Measurements from ENCODE around the gene PGK2. TPM values are rescaled to one million over a fixed set of nuclear protein-coding genes. Genes with fewer than 3 reads are reported as not detected.

Gene PGK2
- not detected for total RNA-seq

DNA sequence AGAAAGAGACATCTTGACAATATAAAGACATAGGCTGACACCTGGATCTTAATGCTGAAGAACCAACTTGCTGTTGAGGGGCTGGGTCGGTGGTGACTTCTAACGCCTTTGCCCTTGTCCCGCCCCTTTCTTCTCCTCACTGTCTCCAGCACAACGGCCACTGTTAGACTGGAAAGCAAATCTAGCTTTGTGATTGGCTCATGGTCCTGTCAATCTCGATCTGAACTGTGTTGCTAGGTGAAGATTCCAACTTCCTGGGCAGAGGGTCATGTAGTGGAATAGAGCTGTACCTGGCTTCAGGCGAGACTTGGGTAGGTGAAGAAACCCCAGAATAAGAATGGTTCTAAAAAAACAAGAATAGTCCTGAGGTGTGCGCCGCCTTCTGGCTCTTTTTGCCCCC, at the start of gene PGK2:
Gene PGK2, minus strand, starts transcription at position 110 of the 400 bp plus-strand sequence. Its CDS starts 98 bp downstream, at position 12.
- TF ChIP-seq, protein P1, sequence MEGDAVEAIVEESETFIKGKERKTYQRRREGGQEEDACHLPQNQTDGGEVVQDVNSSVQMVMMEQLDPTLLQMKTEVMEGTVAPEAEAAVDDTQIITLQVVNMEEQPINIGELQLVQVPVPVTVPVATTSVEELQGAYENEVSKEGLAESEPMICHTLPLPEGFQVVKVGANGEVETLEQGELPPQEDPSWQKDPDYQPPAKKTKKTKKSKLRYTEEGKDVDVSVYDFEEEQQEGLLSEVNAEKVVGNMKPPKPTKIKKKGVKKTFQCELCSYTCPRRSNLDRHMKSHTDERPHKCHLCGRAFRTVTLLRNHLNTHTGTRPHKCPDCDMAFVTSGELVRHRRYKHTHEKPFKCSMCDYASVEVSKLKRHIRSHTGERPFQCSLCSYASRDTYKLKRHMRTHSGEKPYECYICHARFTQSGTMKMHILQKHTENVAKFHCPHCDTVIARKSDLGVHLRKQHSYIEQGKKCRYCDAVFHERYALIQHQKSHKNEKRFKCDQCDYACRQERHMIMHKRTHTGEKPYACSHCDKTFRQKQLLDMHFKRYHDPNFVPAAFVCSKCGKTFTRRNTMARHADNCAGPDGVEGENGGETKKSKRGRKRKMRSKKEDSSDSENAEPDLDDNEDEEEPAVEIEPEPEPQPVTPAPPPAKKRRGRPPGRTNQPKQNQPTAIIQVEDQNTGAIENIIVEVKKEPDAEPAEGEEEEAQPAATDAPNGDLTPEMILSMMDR (IDR thresholded peaks at IDR 0.05) = no peak

DNA sequence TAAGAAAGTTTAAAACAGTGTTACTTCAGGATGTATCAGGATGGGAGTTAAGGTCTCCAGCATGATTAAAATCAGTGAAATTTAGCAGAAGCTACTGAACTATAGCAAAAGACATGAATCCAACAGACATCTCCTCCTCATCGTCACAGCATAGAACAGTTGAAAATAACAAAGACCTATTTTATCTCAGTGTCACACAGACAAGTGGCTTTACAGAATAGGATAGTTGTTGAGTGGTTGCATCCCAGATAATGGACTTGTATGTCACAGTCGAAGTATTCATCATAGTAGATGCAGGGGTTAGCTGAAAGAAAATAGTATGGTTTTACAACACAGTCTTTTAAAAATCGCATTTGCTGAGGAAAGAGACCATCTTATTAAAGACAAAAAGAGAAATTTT, 48.1 kb upstream of the PGK2 start:
- no peaks in the 10 kb centered on the region for H3K9me3 ChIP-seq
- ATAC-seq (ENCODE audit: insufficient number of reproducible peaks, low FRiP score, low read depth) (no peak), DNase-seq (ENCODE audit: low spot score) (no peak)
- TF ChIP-seq, protein P1 (IDR thresholded peaks at IDR 0.05) = no peak
- H3K4me1 ChIP-seq (ENCODE audit: control insufficient read depth in 1 of 2, low read depth in 2 of 2) = no peaks in the 10 kb centered on the region
- H3K4me3 ChIP-seq = no peak overlapping the region
- no peaks in the 10 kb centered on the region for H3K27me3 ChIP-seq (replicated peaks; ENCODE audit: insufficient read depth)
- H3K27ac ChIP-seq = no peak overlapping the region
- no peaks in the 10 kb centered on the region for H3K36me3 ChIP-seq

More for the DNA sequence above, at the start of gene PGK2:
- Histone ChIP-seq H3K4me1 (ENCODE audit: control insufficient read depth in 1 of 2, low read depth in 2 of 2) (no peaks in the 10 kb centered on the region), H3K4me3 (no peak within 1 kb of the TSS), H3K27me3 (replicated peaks; ENCODE audit: insufficient read depth) (no peaks in the 10 kb centered on the region), H3K27ac (no peak within 1 kb of the TSS), H3K9me3 (no peaks in the 10 kb centered on the region), H3K36me3 (no peaks in the 10 kb centered on the region)
- no peak for DNase-seq (ENCODE audit: low spot score)
- no peak for ATAC-seq (ENCODE audit: insufficient number of reproducible peaks, low FRiP score, low read depth)

DNA sequence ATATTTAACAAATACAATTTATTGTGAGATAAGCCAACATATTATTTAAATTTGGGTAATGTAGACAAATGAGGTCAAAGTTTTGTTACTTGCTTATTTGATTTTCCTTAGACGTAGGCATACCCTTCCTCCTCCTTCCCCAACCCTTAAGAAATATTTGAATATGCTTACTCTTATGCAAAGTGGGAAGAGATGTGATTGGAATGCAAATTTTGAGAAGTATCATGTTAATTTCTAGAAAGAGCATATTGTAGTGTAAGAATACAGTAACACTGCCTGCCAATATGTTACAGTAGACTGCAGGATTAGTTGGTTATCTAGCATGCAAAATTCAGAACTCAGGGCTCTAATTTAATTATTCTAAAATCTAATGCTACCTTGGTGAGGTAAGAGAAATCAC, 46.3 kb upstream of the PGK2 start:
- ATAC-seq (ENCODE audit: insufficient number of reproducible peaks, low FRiP score, low read depth) (no peak), DNase-seq (ENCODE audit: low spot score) (no peak)
- TF ChIP-seq, protein P1 (IDR thresholded peaks at IDR 0.05) = no peak
- H3K27me3 ChIP-seq (replicated peaks; ENCODE audit: insufficient read depth) = no peaks in the 10 kb centered on the region
- H3K4me3 ChIP-seq = no peak overlapping the region
- H3K27ac ChIP-seq = no peak overlapping the region
- H3K36me3 ChIP-seq = no peaks in the 10 kb centered on the region
- H3K9me3 ChIP-seq = no peaks in the 10 kb centered on the region
- H3K4me1 ChIP-seq (ENCODE audit: control insufficient read depth in 1 of 2, low read depth in 2 of 2) = no peaks in the 10 kb centered on the region

DNA sequence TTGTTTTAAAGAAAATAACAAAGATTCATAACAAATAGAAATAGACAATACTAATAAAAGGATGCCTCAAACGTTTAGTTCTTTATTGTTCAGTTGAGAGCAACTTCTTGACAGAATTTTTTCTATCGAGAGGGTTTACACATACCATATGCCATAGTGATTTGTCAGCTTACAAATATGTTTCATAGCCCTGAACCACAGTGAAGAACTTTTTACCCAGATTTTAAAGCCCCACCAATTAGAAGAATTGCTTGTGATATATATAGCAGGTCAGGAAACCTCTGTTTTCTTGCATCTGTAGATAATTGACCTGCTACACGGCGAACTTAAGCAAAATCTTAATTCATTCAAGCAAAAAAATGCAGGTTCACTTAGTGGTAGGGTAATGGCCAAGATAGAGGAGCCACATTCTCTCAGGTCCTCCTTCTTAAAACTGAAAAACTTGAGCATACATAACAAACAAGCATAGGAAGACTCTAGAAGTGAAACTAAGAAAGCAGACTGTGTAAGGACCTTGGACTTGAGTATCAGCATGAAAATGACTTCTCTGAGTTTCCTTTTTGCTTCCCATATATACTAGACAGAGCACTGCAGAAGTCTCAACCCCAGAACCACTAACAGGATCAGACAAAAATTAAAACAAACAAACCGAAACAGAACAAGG, 39.8 kb upstream of the PGK2 start:
- no peak for ATAC-seq (ENCODE audit: insufficient number of reproducible peaks, low FRiP score, low read depth)
- Histone ChIP-seq H3K36me3 (no peaks in the 10 kb centered on the region), H3K4me3 (no peak overlapping the region), H3K27me3 (replicated peaks; ENCODE audit: insufficient read depth) (no peaks in the 10 kb centered on the region), H3K4me1 (ENCODE audit: control insufficient read depth in 1 of 2, low read depth in 2 of 2) (no peaks in the 10 kb centered on the region), H3K27ac (no peak overlapping the region), H3K9me3 (no peaks in the 10 kb centered on the region)
- no peak for DNase-seq (ENCODE audit: low spot score)
- TF ChIP-seq, protein P1 (IDR thresholded peaks at IDR 0.05) = no peak

DNA sequence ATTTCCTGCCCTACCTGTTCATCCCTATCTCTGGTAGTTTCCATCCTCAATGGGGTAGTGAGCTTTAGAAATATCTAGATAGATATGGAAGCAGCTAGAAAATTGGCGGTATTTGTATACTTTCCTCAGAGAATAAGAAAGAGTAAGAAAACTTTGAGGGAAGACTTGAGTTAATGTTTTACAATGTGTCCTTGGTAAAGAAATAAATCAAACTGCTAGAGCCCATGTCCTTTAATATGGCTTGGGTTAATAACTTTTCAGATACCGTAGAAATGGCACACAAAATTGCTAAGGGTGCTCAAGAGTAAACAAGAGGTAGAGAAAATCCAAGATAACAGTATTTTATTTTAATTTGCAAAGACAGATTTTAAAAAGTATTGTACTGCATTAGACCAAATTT, 28.1 kb upstream of the PGK2 start:
- H3K36me3 ChIP-seq = no peaks in the 10 kb centered on the region
- no peaks in the 10 kb centered on the region for H3K4me1 ChIP-seq (ENCODE audit: control insufficient read depth in 1 of 2, low read depth in 2 of 2)
- H3K9me3 ChIP-seq = no peaks in the 10 kb centered on the region
- no peak overlapping the region for H3K27ac ChIP-seq
- no peak for ATAC-seq (ENCODE audit: insufficient number of reproducible peaks, low FRiP score, low read depth)
- TF ChIP-seq, protein P1 (IDR thresholded peaks at IDR 0.05) = no peak
- DNase-seq (ENCODE audit: low spot score) = no peak
- no peak overlapping the region for H3K4me3 ChIP-seq
- no peaks in the 10 kb centered on the region for H3K27me3 ChIP-seq (replicated peaks; ENCODE audit: insufficient read depth)
